GM12878 (cell line): ENCODE data around the gene ORAI3. TPM values are rescaled to one million over a fixed set of nuclear protein-coding genes. Genes with fewer than 3 reads are reported as not detected.
A peak's percentile ranks its signal among the peaks of the same experiment; 100 is the strongest.

Experiments used
- EP300 ChIP-seq, 2 experiments: fragments of 150-350 bp in 1 of 2; IDR thresholded peaks; 2 replicates each; pipeline ENCODE4 v1.6.1; 2011 to 2012; ENCODE audit warnings: low read depth in 2 of 2, low read length in 2 of 2, borderline replicate concordance in 1 of 2, improper control_type of control experiment in 1 of 2, inconsistent platforms in 1 of 2; ENCODE audit not compliant: control insufficient read depth in 1 of 2
- MEF2A ChIP-seq: IDR thresholded peaks from 2 replicates; pipeline ENCODE4 v1.6.1; 2011; ENCODE audit warnings: low read depth, mild to moderate bottlenecking, low read length, moderate library complexity; ENCODE audit not compliant: insufficient read depth
- MEF2B ChIP-seq: fragments of 450-650 bp; IDR thresholded peaks from 2 replicates; pipeline ENCODE4 v1.6.1; 2018; ENCODE audit warnings: mild to moderate bottlenecking, moderate library complexity; ENCODE audit not compliant: partially characterized antibody, poor library complexity, severe bottlenecking
- SIN3A ChIP-seq: IDR thresholded peaks from 2 replicates; pipeline ENCODE4 v1.6.1; 2012; ENCODE audit warnings: low read depth, low read length, improper control_type of control experiment
- SIX5 ChIP-seq: IDR thresholded peaks from 2 replicates; pipeline ENCODE4 v1.6.1; 2011; ENCODE audit warnings: mild to moderate bottlenecking, low read depth, low read length, moderate library complexity; ENCODE audit not compliant: severe bottlenecking
- SPI1 ChIP-seq: IDR thresholded peaks from 2 replicates; pipeline ENCODE4 v1.6.1; 2011; ENCODE audit warnings: low read depth, mild to moderate bottlenecking, low read length, moderate library complexity, borderline replicate concordance; ENCODE audit not compliant: insufficient read depth
- TBL1XR1 ChIP-seq: IDR thresholded peaks from 2 replicates; pipeline ENCODE4 v1.6.1; 2012; ENCODE audit warnings: low read depth, low read length, improper control_type of control experiment
- polyA plus RNA-seq, 11 experiments: library from polyadenylated mRNA; depleted of rRNA in 4 of 11; unstranded in 6 of 11; stranded (reverse) in 5 of 11; fragments of >200 nt; fragmentation: Nextera tagmentation in 4 of 11; fragmentation: Illumina TruSeq in 1 of 11; extraction: Ambion mirVana in 4 of 11; extraction: Trizol in 1 of 11; gene quantifications; 1 replicate in 1 of 11; 2 replicates in 10 of 11; pipeline versions ENCODE4 v1.2.1 to v1.2.3, GENCODE V29; 2011 to 2016; ENCODE audit warnings: inconsistent platforms in 2 of 11, missing spikeins in 2 of 11, low read depth in 1 of 11
- total RNA-seq, 4 experiments: library from RNA; depleted of rRNA in 3 of 4; stranded (reverse); fragments of >200 nt in 3 of 4; fragmentation: Illumina TruSeq in 1 of 4; extraction: Trizol in 1 of 4; gene quantifications; 2 replicates each; pipeline versions ENCODE4 v1.2.1 to v1.2.3, GENCODE V29; 2013 to 2021
- TF ChIP-seq, protein P1 (sequence below): IDR thresholded peaks from 2 replicates; pipeline ENCODE4 v1.6.1; 2011; ENCODE audit warnings: low read depth, mild to moderate bottlenecking, low read length, moderate library complexity, borderline replicate concordance; ENCODE audit errors: extremely low read depth
- TF ChIP-seq, protein P2 (sequence below): IDR thresholded peaks from 2 replicates; pipeline ENCODE4 v1.6.1; 2012; ENCODE audit warnings: improper control_type of control experiment, low read depth, low read length; ENCODE audit not compliant: insufficient replicate concordance
- TF ChIP-seq, protein P3 (sequence below): IDR thresholded peaks from 2 replicates; pipeline ENCODE4 v1.6.1; 2012; ENCODE audit warnings: low read depth, low read length, improper control_type of control experiment
- TF ChIP-seq, protein P4 (sequence below): fragments of 450-650 bp; IDR thresholded peaks from 2 replicates; pipeline ENCODE4 v1.6.1; 2017; ENCODE audit warnings: antibody characterized with exemption, mild to moderate bottlenecking, moderate library complexity
- TF ChIP-seq, protein P5 (sequence below): IDR thresholded peaks from 2 replicates; pipeline ENCODE4 v1.6.1; 2011; ENCODE audit warnings: low read depth, low read length, improper control_type of control experiment, borderline replicate concordance
- TF ChIP-seq, protein P6 (sequence below): fragments of 450-650 bp; formaldehyde crosslinking; IDR thresholded peaks from 2 replicates; pipeline ENCODE4 v1.4.0; 2020; ENCODE audit warnings: mild to moderate bottlenecking, moderate library complexity

ORAI3 gene
- total and polyA plus RNA-seq, 10 of the 15 experiments (the other 5 are each of a cell fraction or from before 2014, with no cell fraction given) = 3.4 to 21.9 (median 16.2) TPM

- TF ChIP-seq EP300 (IDR thresholded peaks at IDR 0.05; ENCODE audit: borderline replicate concordance in 1 of 2, control insufficient read depth in 1 of 2, low read depth in 2 of 2, low read length in 2 of 2) (no peak), MEF2A (no peak), MEF2B (no peak), SIN3A (no peak; the same call in none of the 2 replicates), SPI1 (no peak), SIX5 (peak; percentile 96), TBL1XR1 (peak; percentile 95)
- TF ChIP-seq, protein P1, sequence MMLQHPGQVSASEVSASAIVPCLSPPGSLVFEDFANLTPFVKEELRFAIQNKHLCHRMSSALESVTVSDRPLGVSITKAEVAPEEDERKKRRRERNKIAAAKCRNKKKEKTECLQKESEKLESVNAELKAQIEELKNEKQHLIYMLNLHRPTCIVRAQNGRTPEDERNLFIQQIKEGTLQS = peak; percentile 74; the same call in 1 of the 2 replicates
- TF ChIP-seq, protein P2, sequence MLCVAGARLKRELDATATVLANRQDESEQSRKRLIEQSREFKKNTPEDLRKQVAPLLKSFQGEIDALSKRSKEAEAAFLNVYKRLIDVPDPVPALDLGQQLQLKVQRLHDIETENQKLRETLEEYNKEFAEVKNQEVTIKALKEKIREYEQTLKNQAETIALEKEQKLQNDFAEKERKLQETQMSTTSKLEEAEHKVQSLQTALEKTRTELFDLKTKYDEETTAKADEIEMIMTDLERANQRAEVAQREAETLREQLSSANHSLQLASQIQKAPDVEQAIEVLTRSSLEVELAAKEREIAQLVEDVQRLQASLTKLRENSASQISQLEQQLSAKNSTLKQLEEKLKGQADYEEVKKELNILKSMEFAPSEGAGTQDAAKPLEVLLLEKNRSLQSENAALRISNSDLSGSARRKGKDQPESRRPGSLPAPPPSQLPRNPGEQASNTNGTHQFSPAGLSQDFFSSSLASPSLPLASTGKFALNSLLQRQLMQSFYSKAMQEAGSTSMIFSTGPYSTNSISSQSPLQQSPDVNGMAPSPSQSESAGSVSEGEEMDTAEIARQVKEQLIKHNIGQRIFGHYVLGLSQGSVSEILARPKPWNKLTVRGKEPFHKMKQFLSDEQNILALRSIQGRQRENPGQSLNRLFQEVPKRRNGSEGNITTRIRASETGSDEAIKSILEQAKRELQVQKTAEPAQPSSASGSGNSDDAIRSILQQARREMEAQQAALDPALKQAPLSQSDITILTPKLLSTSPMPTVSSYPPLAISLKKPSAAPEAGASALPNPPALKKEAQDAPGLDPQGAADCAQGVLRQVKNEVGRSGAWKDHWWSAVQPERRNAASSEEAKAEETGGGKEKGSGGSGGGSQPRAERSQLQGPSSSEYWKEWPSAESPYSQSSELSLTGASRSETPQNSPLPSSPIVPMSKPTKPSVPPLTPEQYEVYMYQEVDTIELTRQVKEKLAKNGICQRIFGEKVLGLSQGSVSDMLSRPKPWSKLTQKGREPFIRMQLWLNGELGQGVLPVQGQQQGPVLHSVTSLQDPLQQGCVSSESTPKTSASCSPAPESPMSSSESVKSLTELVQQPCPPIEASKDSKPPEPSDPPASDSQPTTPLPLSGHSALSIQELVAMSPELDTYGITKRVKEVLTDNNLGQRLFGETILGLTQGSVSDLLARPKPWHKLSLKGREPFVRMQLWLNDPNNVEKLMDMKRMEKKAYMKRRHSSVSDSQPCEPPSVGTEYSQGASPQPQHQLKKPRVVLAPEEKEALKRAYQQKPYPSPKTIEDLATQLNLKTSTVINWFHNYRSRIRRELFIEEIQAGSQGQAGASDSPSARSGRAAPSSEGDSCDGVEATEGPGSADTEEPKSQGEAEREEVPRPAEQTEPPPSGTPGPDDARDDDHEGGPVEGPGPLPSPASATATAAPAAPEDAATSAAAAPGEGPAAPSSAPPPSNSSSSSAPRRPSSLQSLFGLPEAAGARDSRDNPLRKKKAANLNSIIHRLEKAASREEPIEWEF = no peak
- TF ChIP-seq, protein P3, sequence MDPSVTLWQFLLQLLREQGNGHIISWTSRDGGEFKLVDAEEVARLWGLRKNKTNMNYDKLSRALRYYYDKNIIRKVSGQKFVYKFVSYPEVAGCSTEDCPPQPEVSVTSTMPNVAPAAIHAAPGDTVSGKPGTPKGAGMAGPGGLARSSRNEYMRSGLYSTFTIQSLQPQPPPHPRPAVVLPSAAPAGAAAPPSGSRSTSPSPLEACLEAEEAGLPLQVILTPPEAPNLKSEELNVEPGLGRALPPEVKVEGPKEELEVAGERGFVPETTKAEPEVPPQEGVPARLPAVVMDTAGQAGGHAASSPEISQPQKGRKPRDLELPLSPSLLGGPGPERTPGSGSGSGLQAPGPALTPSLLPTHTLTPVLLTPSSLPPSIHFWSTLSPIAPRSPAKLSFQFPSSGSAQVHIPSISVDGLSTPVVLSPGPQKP = peak; percentile 90
- TF ChIP-seq, protein P4, sequence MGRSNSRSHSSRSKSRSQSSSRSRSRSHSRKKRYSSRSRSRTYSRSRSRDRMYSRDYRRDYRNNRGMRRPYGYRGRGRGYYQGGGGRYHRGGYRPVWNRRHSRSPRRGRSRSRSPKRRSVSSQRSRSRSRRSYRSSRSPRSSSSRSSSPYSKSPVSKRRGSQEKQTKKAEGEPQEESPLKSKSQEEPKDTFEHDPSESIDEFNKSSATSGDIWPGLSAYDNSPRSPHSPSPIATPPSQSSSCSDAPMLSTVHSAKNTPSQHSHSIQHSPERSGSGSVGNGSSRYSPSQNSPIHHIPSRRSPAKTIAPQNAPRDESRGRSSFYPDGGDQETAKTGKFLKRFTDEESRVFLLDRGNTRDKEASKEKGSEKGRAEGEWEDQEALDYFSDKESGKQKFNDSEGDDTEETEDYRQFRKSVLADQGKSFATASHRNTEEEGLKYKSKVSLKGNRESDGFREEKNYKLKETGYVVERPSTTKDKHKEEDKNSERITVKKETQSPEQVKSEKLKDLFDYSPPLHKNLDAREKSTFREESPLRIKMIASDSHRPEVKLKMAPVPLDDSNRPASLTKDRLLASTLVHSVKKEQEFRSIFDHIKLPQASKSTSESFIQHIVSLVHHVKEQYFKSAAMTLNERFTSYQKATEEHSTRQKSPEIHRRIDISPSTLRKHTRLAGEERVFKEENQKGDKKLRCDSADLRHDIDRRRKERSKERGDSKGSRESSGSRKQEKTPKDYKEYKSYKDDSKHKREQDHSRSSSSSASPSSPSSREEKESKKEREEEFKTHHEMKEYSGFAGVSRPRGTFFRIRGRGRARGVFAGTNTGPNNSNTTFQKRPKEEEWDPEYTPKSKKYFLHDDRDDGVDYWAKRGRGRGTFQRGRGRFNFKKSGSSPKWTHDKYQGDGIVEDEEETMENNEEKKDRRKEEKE = no peak
- TF ChIP-seq, protein P5, sequence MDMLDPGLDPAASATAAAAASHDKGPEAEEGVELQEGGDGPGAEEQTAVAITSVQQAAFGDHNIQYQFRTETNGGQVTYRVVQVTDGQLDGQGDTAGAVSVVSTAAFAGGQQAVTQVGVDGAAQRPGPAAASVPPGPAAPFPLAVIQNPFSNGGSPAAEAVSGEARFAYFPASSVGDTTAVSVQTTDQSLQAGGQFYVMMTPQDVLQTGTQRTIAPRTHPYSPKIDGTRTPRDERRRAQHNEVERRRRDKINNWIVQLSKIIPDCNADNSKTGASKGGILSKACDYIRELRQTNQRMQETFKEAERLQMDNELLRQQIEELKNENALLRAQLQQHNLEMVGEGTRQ = no peak
- TF ChIP-seq, protein P6, sequence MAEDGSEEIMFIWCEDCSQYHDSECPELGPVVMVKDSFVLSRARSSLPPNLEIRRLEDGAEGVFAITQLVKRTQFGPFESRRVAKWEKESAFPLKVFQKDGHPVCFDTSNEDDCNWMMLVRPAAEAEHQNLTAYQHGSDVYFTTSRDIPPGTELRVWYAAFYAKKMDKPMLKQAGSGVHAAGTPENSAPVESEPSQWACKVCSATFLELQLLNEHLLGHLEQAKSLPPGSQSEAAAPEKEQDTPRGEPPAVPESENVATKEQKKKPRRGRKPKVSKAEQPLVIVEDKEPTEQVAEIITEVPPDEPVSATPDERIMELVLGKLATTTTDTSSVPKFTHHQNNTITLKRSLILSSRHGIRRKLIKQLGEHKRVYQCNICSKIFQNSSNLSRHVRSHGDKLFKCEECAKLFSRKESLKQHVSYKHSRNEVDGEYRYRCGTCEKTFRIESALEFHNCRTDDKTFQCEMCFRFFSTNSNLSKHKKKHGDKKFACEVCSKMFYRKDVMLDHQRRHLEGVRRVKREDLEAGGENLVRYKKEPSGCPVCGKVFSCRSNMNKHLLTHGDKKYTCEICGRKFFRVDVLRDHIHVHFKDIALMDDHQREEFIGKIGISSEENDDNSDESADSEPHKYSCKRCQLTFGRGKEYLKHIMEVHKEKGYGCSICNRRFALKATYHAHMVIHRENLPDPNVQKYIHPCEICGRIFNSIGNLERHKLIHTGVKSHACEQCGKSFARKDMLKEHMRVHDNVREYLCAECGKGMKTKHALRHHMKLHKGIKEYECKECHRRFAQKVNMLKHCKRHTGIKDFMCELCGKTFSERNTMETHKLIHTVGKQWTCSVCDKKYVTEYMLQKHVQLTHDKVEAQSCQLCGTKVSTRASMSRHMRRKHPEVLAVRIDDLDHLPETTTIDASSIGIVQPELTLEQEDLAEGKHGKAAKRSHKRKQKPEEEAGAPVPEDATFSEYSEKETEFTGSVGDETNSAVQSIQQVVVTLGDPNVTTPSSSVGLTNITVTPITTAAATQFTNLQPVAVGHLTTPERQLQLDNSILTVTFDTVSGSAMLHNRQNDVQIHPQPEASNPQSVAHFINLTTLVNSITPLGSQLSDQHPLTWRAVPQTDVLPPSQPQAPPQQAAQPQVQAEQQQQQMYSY = no peak
Observed at GRCh38 chr16:30922420-30922959, 26.4 kb upstream of the ORAI3 start (continued).
